Epithelial cell of proximal tubule (primary cell): Measurements from ENCODE around the gene TPSB2. TPM values are rescaled to one million over a fixed set of nuclear protein-coding genes. Genes with fewer than 3 reads are reported as not detected.
"Not testable (repeated sequence)": the region's sequence is repeated elsewhere in the genome, so short reads cannot be mapped to it uniquely, and the experiment has no call there.

Experiments used
- DNase-seq: peaks from one replicate; pipeline ENCODE4 v3.0.0-alpha.2; 2011; ENCODE audit warnings: low read depth
- H3K4me3 ChIP-seq: 2 replicates; pipeline ENCODE4 v1.5.1; 2011; ENCODE audit warnings: low read depth, mild to moderate bottlenecking, low read length
- CTCF ChIP-seq: conservative IDR thresholded peaks from 2 replicates; pipeline ENCODE4 v1.5.1; 2012; ENCODE audit warnings: low read depth, mild to moderate bottlenecking, low read length
- total RNA-seq: library from RNA; depleted of rRNA; stranded (reverse); fragments of >200 nt; gene quantifications from 2 replicates; pipeline ENCODE4 v1.2.3, GENCODE V29; 2015

The TPSB2 gene
- total RNA-seq, 1 donor from 2014 or later, result not detected

DNA sequence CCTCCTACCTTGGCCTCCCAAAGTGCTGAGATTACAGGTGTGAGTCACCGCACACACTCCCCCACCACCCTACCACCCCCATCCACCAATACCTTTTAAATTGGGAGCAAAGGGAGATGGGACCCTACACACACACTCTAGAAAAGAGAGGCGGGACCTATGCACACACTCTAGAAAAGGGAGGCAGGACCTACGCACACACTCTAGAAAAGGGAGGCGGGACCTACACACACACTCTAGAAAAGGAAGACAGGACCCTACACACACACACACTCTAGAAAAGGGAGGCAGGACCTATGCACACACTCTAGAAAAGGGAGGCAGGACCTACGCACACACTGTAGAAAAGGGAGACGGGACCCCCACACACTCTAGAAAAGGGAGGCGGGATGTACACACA, 44.8 kb upstream of the TPSB2 start:
- H3K4me3 ChIP-seq, result no peak overlapping the region
- TF ChIP-seq CTCF, result no peak
- no peak for DNase-seq

GRCh38 chr16:1273816-1274215, 43.8 kb upstream of the TPSB2 start:
- no peak overlapping the region for H3K4me3 ChIP-seq
- no peak for TF ChIP-seq CTCF
- no peak for DNase-seq

DNA sequence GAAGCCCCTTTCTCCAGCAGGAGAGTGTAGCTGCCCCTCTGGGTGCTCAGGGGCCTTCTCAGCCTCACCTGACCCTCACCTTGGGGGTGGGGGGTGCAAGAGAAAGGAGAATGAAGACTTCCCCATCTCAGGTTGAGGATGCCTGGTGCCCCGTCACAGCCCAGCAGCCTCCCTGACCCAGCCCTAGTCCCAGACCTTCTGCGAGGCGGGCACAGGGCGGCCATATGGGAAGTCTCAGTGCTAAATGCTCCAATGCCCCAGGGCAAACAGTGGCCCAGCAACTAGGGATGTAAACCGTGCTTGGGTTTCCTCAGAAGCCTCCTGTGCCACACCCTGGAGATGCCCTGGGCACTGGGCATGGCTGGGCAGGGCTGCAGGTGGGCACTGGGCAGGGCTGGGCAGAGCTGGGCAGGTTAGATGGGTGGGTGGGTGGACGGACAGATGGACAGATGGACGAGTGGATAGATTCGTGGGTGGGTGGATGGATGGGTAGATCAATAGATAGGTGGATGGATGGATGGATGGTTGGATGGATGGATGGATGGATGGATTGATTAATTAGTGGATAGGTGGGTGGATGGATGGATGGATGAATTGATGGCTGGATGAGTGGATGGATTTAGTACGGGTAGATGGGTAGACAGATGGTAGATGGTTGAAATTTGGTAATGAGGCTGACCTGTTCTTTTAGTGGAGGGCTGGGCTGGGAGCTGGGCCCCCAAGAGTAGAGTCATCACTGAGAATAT, 42.6 kb upstream of the TPSB2 start:
- no peak overlapping the region for H3K4me3 ChIP-seq
- DNase-seq, result no peak
- no peak for TF ChIP-seq CTCF

- DNase-seq, H3K4me3 ChIP-seq: not testable (repeated sequence)
These were observed 41.9 kb upstream of the TPSB2 start for GRCh38 chr16:1271724-1272413.

- no peak overlapping the region for H3K4me3 ChIP-seq
- DNase-seq, result no peak
- no peak for TF ChIP-seq CTCF
These were observed 41.4 kb upstream of the TPSB2 start for GRCh38 chr16:1271380-1271723.

- not testable (repeated sequence) for H3K4me3 ChIP-seq, DNase-seq
These were observed 39.4 kb upstream of the TPSB2 start for GRCh38 chr16:1269418-1269817.

GRCh38 chr16:1265826-1266225, 35.8 kb upstream of the TPSB2 start:
- DNase-seq, result no peak
- no peak for TF ChIP-seq CTCF
- H3K4me3 ChIP-seq, result no peak overlapping the region

GRCh38 chr16:1265090-1265630, 35.2 kb upstream of the TPSB2 start:
- H3K4me3 ChIP-seq, result no peak overlapping the region
- DNase-seq, result no peak
- TF ChIP-seq CTCF, result no peak
